CD14-positive monocyte (primary cell): ENCODE measurements around the gene ARMC7. TPM values are rescaled to one million over a fixed set of nuclear protein-coding genes. Genes with fewer than 3 reads are reported as not detected.

ENCODE experiments used
- DNase-seq, 3 donors: peaks; one replicate each; pipeline ENCODE4 v3.0.0-alpha.2; 2011 to 2022
- H2AFZ ChIP-seq: 2 replicates; pipeline ENCODE4 v1.6.0; 2012; ENCODE audit warnings: mild to moderate bottlenecking, low read depth, low read length, inconsistent platforms; ENCODE audit not compliant: insufficient read depth, poor library complexity, severe bottlenecking
- H3K27ac ChIP-seq, 2 donors: 1 replicate in 1 of 2; 2 replicates in 1 of 2; pipeline ENCODE4 v1.5.1; 2012 to 2013; ENCODE audit warnings: low read length in 2 of 2, control low read depth in 1 of 2, inconsistent platforms in 1 of 2, low read depth in 1 of 2, mild to moderate bottlenecking in 1 of 2
- H3K27me3 ChIP-seq, 2 donors: one replicate each; pipeline versions ENCODE4 v1.6.0 to v1.6.1; 2011 to 2013; ENCODE audit warnings: low read length in 2 of 2; ENCODE audit not compliant: control insufficient read depth in 2 of 2, insufficient read depth in 2 of 2
- H3K36me3 ChIP-seq, 2 donors: replicated peaks in 1 of 2; 1 replicate in 1 of 2; 2 replicates in 1 of 2; pipeline versions ENCODE4 v1.5.1 to v1.6.1; 2012 to 2013; ENCODE audit warnings: low read length in 2 of 2, control low read depth in 1 of 2, inconsistent platforms in 1 of 2, mild to moderate bottlenecking in 1 of 2; ENCODE audit not compliant: insufficient read depth in 2 of 2, control insufficient read depth in 1 of 2
- H3K4me1 ChIP-seq, 2 donors: 1 replicate in 1 of 2; 2 replicates in 1 of 2; pipeline versions ENCODE4 v1.5.1 to v1.6.1; 2012 to 2013; ENCODE audit warnings: low read length in 2 of 2, control low read depth in 1 of 2, inconsistent platforms in 1 of 2, mild to moderate bottlenecking in 1 of 2, moderate library complexity in 1 of 2; ENCODE audit not compliant: insufficient read depth in 2 of 2, control insufficient read depth in 1 of 2
- H3K4me2 ChIP-seq: replicated peaks from 2 replicates; pipeline ENCODE3; 2012; ENCODE audit warnings: low read length, moderate library complexity, mild to moderate bottlenecking; ENCODE audit not compliant: poor library complexity, severe bottlenecking; ENCODE audit errors: extremely low read depth
- H3K4me3 ChIP-seq, 3 experiments: fragments of 200-600 bp in 1 of 3; sonication (generic) in 1 of 3; replicated peaks in 1 of 3; 1 replicate in 2 of 3; 2 replicates in 1 of 3; pipeline ENCODE4 v1.5.1; 2011 to 2013; ENCODE audit warnings: low read length in 3 of 3, mild to moderate bottlenecking in 3 of 3, control low read depth in 2 of 3, low read depth in 2 of 3, inconsistent platforms in 1 of 3, moderate library complexity in 1 of 3
- H3K79me2 ChIP-seq: 2 replicates; pipeline ENCODE4 v1.6.0; 2012; ENCODE audit warnings: mild to moderate bottlenecking, control low read depth, inconsistent platforms, low read length, moderate library complexity; ENCODE audit not compliant: insufficient read depth
- H3K9ac ChIP-seq: 2 replicates; pipeline ENCODE4 v1.6.0; 2017; ENCODE audit warnings: low read length, mild to moderate bottlenecking; ENCODE audit not compliant: insufficient read depth, poor library complexity, severe bottlenecking
- H3K9me3 ChIP-seq, 2 donors: replicated peaks in 1 of 2; 1 replicate in 1 of 2; 2 replicates in 1 of 2; pipeline versions ENCODE4 v1.5.1 to v1.6.1; 2012 to 2013; ENCODE audit warnings: low read length in 2 of 2, control low read depth in 1 of 2; ENCODE audit not compliant: control insufficient read depth in 1 of 2, insufficient read depth in 1 of 2
- H4K20me1 ChIP-seq: 2 replicates; pipeline ENCODE4 v1.6.0; 2012; ENCODE audit warnings: mild to moderate bottlenecking, low read length, control low read depth, moderate library complexity; ENCODE audit not compliant: insufficient read depth
- H3K27ac Mint-ChIP-seq, 7 donors: one replicate each; pipeline ENCODE4 v1.8.0; 2020; ENCODE audit warnings: mild to moderate bottlenecking in 7 of 7, mixed read lengths in 7 of 7, moderate library complexity in 6 of 7, inconsistent platforms in 2 of 7
- H3K27me3 Mint-ChIP-seq, 3 donors: one replicate each; pipeline ENCODE4 v1.8.0; 2021 to 2022; ENCODE audit warnings: low read depth in 3 of 3, mild to moderate bottlenecking in 3 of 3, mixed read lengths in 3 of 3, moderate library complexity in 3 of 3, inconsistent platforms in 1 of 3
- H3K36me3 Mint-ChIP-seq, 2 donors: one replicate each; pipeline ENCODE4 v1.8.0; 2020; ENCODE audit warnings: mixed read lengths in 2 of 2, inconsistent platforms in 1 of 2, mild to moderate bottlenecking in 1 of 2
- H3K4me1 Mint-ChIP-seq: one replicate; pipeline ENCODE4 v1.8.0; 2020; ENCODE audit warnings: mild to moderate bottlenecking, mixed read lengths
- H3K4me3 Mint-ChIP-seq, 2 donors: one replicate each; pipeline ENCODE4 v1.8.0; 2020; ENCODE audit warnings: mild to moderate bottlenecking in 2 of 2, mixed read lengths in 2 of 2, moderate library complexity in 1 of 2
- H3K9me3 Mint-ChIP-seq, 7 donors: one replicate each; pipeline ENCODE4 v1.8.0; 2020 to 2022; ENCODE audit warnings: mixed read lengths in 7 of 7, mild to moderate bottlenecking in 6 of 7, moderate library complexity in 6 of 7, inconsistent platforms in 2 of 7
- CTCF ChIP-seq: fragments of 200-600 bp; IDR thresholded peaks from one replicate; pipeline ENCODE4 v1.8.0; 2022; ENCODE audit warnings: antibody characterized with exemption, mild to moderate bottlenecking
- WGBS: methylation state at CpG from one replicate; pipeline ENCODE4 v1.1.5; 2013; ENCODE audit warnings: missing lambda C conversion rate; ENCODE audit not compliant: insufficient coverage; 5-methylcytosine and 5-hydroxymethylcytosine counted together
- intact Hi-C, 2 donors: fragments of 100-400 bp; cut with micrococcal nuclease; formaldehyde crosslinking; loops; one replicate each; pipeline versions ENCODE4 v1.15.0 to v1.15.1; 2023
- polyA plus RNA-seq, 3 donors: library from polyadenylated mRNA; depleted of rRNA in 1 of 3; unstranded in 2 of 3; stranded (reverse) in 1 of 3; fragments of 300-500 nt in 2 of 3; fragments of >200 nt in 1 of 3; fragmentation: Illumina TruSeq in 2 of 3; gene quantifications; 1 replicate in 2 of 3; 2 replicates in 1 of 3; pipeline ENCODE4 v1.2.3, GENCODE V29; 2012 to 2021

ARMC7 gene
- polyA plus RNA-seq, 3 donors = 1.3 to 11.8 (median 2.1) TPM

- Histone ChIP-seq H3K9ac (no peak overlapping the region), H3K4me3 (no peak overlapping the region), H2AFZ (no peak overlapping the region), H3K4me2 (no peak overlapping the region), H3K36me3 (peaks cover 47 to 71% of the 10 kb centered on the region in 2 donors), H3K9me3 (no peaks in the 10 kb centered on the region), H3K27ac (peak overlapping the region in 1 of 2 donors; percentile 78), H4K20me1 (no peaks in the 10 kb centered on the region), H3K4me1 (peaks cover 34 to 37% of the 10 kb centered on the region in 2 donors), H3K79me2 (peaks cover 50% of the 10 kb centered on the region), H3K27me3 (no peaks in the 10 kb centered on the region)
- intact Hi-C loops = no loop called here
- no peak for DNase-seq
- Mint-ChIP-seq H3K4me3 (no peak overlapping the region), H3K9me3 (peaks cover 0 to 2% (median 0%) of the 10 kb centered on the region in 7 donors), H3K27me3 (no peaks in the 10 kb centered on the region), H3K4me1 (peaks cover 41% of the 10 kb centered on the region), H3K36me3 (peaks cover 57 to 83% of the 10 kb centered on the region in 2 donors), H3K27ac (peak overlapping the region in 2 of 7 donors; percentile 16 to 67)
- no peak for TF ChIP-seq CTCF
- 100% methylated on average over 2 of the region's 11 CpGs for WGBS
Observed at GRCh38 chr17:75144816-75145512, 35.2 kb downstream of the ARMC7 start.

- Histone ChIP-seq H3K27ac (peak overlapping the region; percentile 63 to 78), H3K4me1 (peaks cover 34 to 37% of the 10 kb centered on the region in 2 donors), H2AFZ (no peak overlapping the region), H3K9ac (no peak overlapping the region), H3K79me2 (peaks cover 62% of the 10 kb centered on the region), H4K20me1 (no peaks in the 10 kb centered on the region), H3K27me3 (no peaks in the 10 kb centered on the region), H3K36me3 (peaks cover 33 to 55% of the 10 kb centered on the region in 2 donors), H3K9me3 (no peaks in the 10 kb centered on the region), H3K4me3 (peak overlapping the region in 1 of 3 experiments; percentile 37), H3K4me2 (peak overlapping the region; percentile 22)
- H3K4me3 Mint-ChIP-seq = peak overlapping the region in 1 of 2 donors; percentile 81
- 12% methylated on average over 2 of the region's 3 CpGs for WGBS
- peak overlapping the region; percentile 86 to 97 (median 94) for H3K27ac Mint-ChIP-seq
- H3K36me3 Mint-ChIP-seq = peaks cover 46 to 67% of the 10 kb centered on the region in 2 donors
- peaks cover 0 to 2% (median 0%) of the 10 kb centered on the region in 7 donors for H3K9me3 Mint-ChIP-seq
- peak; percentile 53 to 67 (median 57) for DNase-seq
- no peaks in the 10 kb centered on the region for H3K27me3 Mint-ChIP-seq
- peaks cover 37% of the 10 kb centered on the region for H3K4me1 Mint-ChIP-seq
- intact Hi-C loops = no loop called here
- no peak for TF ChIP-seq CTCF
Observed at GRCh38 chr17:75146592-75146991, 36.8 kb downstream of the ARMC7 start.
